Activated CD8-positive, alpha-beta T cell treated with anti-CD3 and anti-CD28 coated beads for 36 hours (primary cell): Measurements from ENCODE around the gene GCSAML. TPM values are rescaled to one million over a fixed set of nuclear protein-coding genes. Genes with fewer than 3 reads are reported as not detected.

Source experiments
- ATAC-seq: fragments of 200-7000 bp; cut with Tn5 transposase; one replicate; pipeline ENCODE4 v1.10.0; 2021; ENCODE audit warnings: mild to moderate bottlenecking, moderate library complexity
- CTCF ChIA-PET: fragments of 350-600 bp; sonication (Branson Sonifier 250); formaldehyde crosslinking; loops from one replicate; lab custom pipeline; 2021; ENCODE audit warnings: antibody characterized with exemption; lab: Charles Lee
- POLR2A ChIA-PET: fragments of 350-600 bp; sonication (Branson Sonifier 250); formaldehyde crosslinking; loops from one replicate; lab custom pipeline; 2021; ENCODE audit warnings: antibody characterized with exemption; lab: Charles Lee
- DNase-seq: peaks from one replicate; pipeline ENCODE4 v3.0.0-alpha.2; 2020
- H3K27ac Mint-ChIP-seq: one replicate; pipeline ENCODE4 v1.8.0; 2021; ENCODE audit warnings: mild to moderate bottlenecking, mixed read lengths
- H3K27me3 Mint-ChIP-seq: one replicate; pipeline ENCODE4 v1.8.0; 2021; ENCODE audit warnings: mixed read lengths
- H3K36me3 Mint-ChIP-seq: one replicate; pipeline ENCODE4 v1.8.0; 2021; ENCODE audit warnings: low read depth, mixed read lengths
- H3K4me1 Mint-ChIP-seq: one replicate; pipeline ENCODE4 v1.8.0; 2021; ENCODE audit warnings: low read depth, mixed read lengths
- H3K4me3 Mint-ChIP-seq: one replicate; pipeline ENCODE4 v1.8.0; 2021; ENCODE audit warnings: mild to moderate bottlenecking, moderate library complexity, mixed read lengths
- H3K9me3 Mint-ChIP-seq: one replicate; pipeline ENCODE4 v1.8.0; 2021; ENCODE audit warnings: mixed read lengths
- CTCF ChIP-seq: fragments of 200-600 bp; IDR thresholded peaks from one replicate; pipeline ENCODE4 v1.8.0; 2022; ENCODE audit warnings: antibody characterized with exemption, mild to moderate bottlenecking
- intact Hi-C: fragments of 100-400 bp; cut with micrococcal nuclease; formaldehyde crosslinking; loops from one replicate; pipeline ENCODE4 v1.10.0; 2022
- total RNA-seq, 2 experiments: library from RNA; stranded (reverse); gene quantifications; one replicate each; pipeline ENCODE4 v1.2.3, GENCODE V29; 2021

The GCSAML gene
- total RNA-seq, 2 experiments from 2014 or later = 0.16 to 0.27 TPM

GRCh38 chr1:247536340-247536739 is 12.6 kb upstream of the GCSAML start, which contains the start of gene OR2C3:
Gene OR2C3 (minus strand): TSS chr1:247536440. CDS start chr1:247532511, 3,929 bp downstream.
- POLR2A ChIA-PET = no interaction called here
- DNase-seq (no peak), ATAC-seq (no peak)
- Mint-ChIP-seq H3K27ac (no peak within 1 kb of the TSS), H3K36me3 (no peaks in the 10 kb centered on the region), H3K9me3 (no peaks in the 10 kb centered on the region), H3K4me3 (no peak within 1 kb of the TSS), H3K4me1 (peaks cover 3% of the 10 kb centered on the region), H3K27me3 (peaks cover 3% of the 10 kb centered on the region)
- CTCF ChIA-PET = no interaction called here
- TF ChIP-seq CTCF = no peak
- intact Hi-C loops = no loop called here

GRCh38 chr1:247538561-247538960 is 10.4 kb upstream of the GCSAML start:
- no peak for TF ChIP-seq CTCF
- DNase-seq (no peak), ATAC-seq (no peak)
- CTCF ChIA-PET = no interaction called here
- Mint-ChIP-seq H3K36me3 (no peaks in the 10 kb centered on the region), H3K4me3 (no peak overlapping the region), H3K9me3 (no peaks in the 10 kb centered on the region), H3K4me1 (peaks cover 3% of the 10 kb centered on the region), H3K27me3 (peaks cover 4% of the 10 kb centered on the region), H3K27ac (no peak overlapping the region)
- intact Hi-C loops = no loop called here
- POLR2A ChIA-PET = no interaction called here

- no peak for ATAC-seq
- intact Hi-C loops = no loop called here
- Mint-ChIP-seq H3K4me3 (no peak overlapping the region), H3K4me1 (peaks cover 3% of the 10 kb centered on the region), H3K27ac (no peak overlapping the region), H3K36me3 (no peaks in the 10 kb centered on the region), H3K9me3 (no peaks in the 10 kb centered on the region), H3K27me3 (peaks cover 6% of the 10 kb centered on the region)
- no peak for TF ChIP-seq CTCF
- ChIA-PET POLR2A (no interaction called here), CTCF (no interaction called here)
- no peak for DNase-seq
Observed at GRCh38 chr1:247539215-247539614, 9.7 kb upstream of the GCSAML start.

- ATAC-seq = no peak
- TF ChIP-seq CTCF = no peak
- Mint-ChIP-seq H3K27ac (no peak overlapping the region), H3K27me3 (peaks cover 6% of the 10 kb centered on the region), H3K4me1 (peaks cover 3% of the 10 kb centered on the region), H3K9me3 (no peaks in the 10 kb centered on the region), H3K36me3 (no peaks in the 10 kb centered on the region), H3K4me3 (no peak overlapping the region)
- intact Hi-C loops = no loop called here
- POLR2A ChIA-PET = no interaction called here
- no peak for DNase-seq
- CTCF ChIA-PET = interaction anchor here (1.4 kb wide), 1 partner anchor 9 kb away, joined by 4 read pairs; no protein-coding TSS in a partner anchor
Observed at GRCh38 chr1:247540581-247540980, 8.4 kb upstream of the GCSAML start.

- Mint-ChIP-seq H3K4me3 (no peak overlapping the region), H3K36me3 (no peaks in the 10 kb centered on the region), H3K4me1 (peaks cover 3% of the 10 kb centered on the region), H3K27ac (no peak overlapping the region), H3K9me3 (no peaks in the 10 kb centered on the region), H3K27me3 (peaks cover 8% of the 10 kb centered on the region)
- ATAC-seq (no peak), DNase-seq (no peak)
- no peak for TF ChIP-seq CTCF
- POLR2A ChIA-PET = no interaction called here
- CTCF ChIA-PET = no interaction called here
- intact Hi-C loops = no loop called here
Observed at GRCh38 chr1:247542811-247543210, 6.1 kb upstream of the GCSAML start.
